RPMI8226 (cell line): ENCODE results near the gene RTN4RL2.
A peak's percentile ranks its signal among the peaks of the same experiment; 100 is the strongest.
"Not testable (repeated sequence)": the region's sequence is repeated elsewhere in the genome, so short reads cannot be mapped to it uniquely, and the experiment has no call there.

ENCODE experiments used
- DNase-seq: peaks from one replicate; pipeline ENCODE4 v3.0.0-alpha.2; 2015

RTN4RL2 gene

GRCh38 chr11:57434640-57435546, 25.4 kb upstream of the RTN4RL2 start:
- no peak for DNase-seq

GRCh38 chr11:57436031-57436430, 24.3 kb upstream of the RTN4RL2 start:
- no peak for DNase-seq

GRCh38 chr11:57438345-57439285, 21.7 kb upstream of the RTN4RL2 start:
- peak; percentile 74 for DNase-seq

- no peak for DNase-seq
Measured at GRCh38 chr11:57439786-57440185, 20.5 kb upstream of the RTN4RL2 start.

GRCh38 chr11:57440744-57441414, 19.4 kb upstream of the RTN4RL2 start:
- DNase-seq: no peak

GRCh38 chr11:57444362-57445121, 15.8 kb upstream of the RTN4RL2 start:
- no peak for DNase-seq

GRCh38 chr11:57445122-57445394, 15.3 kb upstream of the RTN4RL2 start:
- DNase-seq: not testable (repeated sequence)

GRCh38 chr11:57446055-57446454, 14.3 kb upstream of the RTN4RL2 start:
- DNase-seq: no peak

- DNase-seq: peak; percentile 89
Measured at GRCh38 chr11:57453543-57454177, 6.7 kb upstream of the RTN4RL2 start.

GRCh38 chr11:57456960-57457642, 3.2 kb upstream of the RTN4RL2 start:
- peak; percentile 86 for DNase-seq

GRCh38 chr11:57457643-57458023, 2.7 kb upstream of the RTN4RL2 start:
- no peak for DNase-seq

GRCh38 chr11:57458060-57458409, 2.3 kb upstream of the RTN4RL2 start:
- peak; percentile 38 for DNase-seq

- peak; percentile 65 for DNase-seq
Measured at GRCh38 chr11:57458410-57459163, 1.7 kb upstream of the RTN4RL2 start.

- peak; percentile 82 for DNase-seq
Measured at GRCh38 chr11:57459164-57460021, 935 bp upstream of the RTN4RL2 start.

- peak; percentile 86 for DNase-seq
Measured at GRCh38 chr11:57460758-57461749, 726 bp downstream of the RTN4RL2 start.

GRCh38 chr11:57461841-57462489, 1.6 kb downstream of the RTN4RL2 start:
- no peak for DNase-seq

- DNase-seq: no peak
Measured at GRCh38 chr11:57462597-57462996, 2.3 kb downstream of the RTN4RL2 start.
